ENCODE measurements around the gene PILRA. TPM values are rescaled to one million over a fixed set of nuclear protein-coding genes. Genes with fewer than 3 reads are reported as not detected.

Gene PILRA
- total RNA-seq, 1 experiment from 2014 or later: 3.2 TPM

- H3K4ac ChIP-seq (ENCODE audit: low read depth, low read length): no peak overlapping the region
- H3K27me3 ChIP-seq (ENCODE audit: insufficient read depth, low read length): no peaks in the 10 kb centered on the region
- H3K56ac ChIP-seq (ENCODE audit: insufficient read length, low read depth, low read length): no peak overlapping the region
- H3K4me1 ChIP-seq (ENCODE audit: insufficient read depth, low read length): no peaks in the 10 kb centered on the region; the same call in 1 of the 2 replicates
- no peak overlapping the region for H2BK5ac ChIP-seq (ENCODE audit: insufficient read length, low read length)
- no CpG with 5 or more reads among the region's 7 CpGs for whole genome bisulfite sequencing (ENCODE audit: extremely low coverage, insufficient read length, low lambda C conversion rate)
- H4K8ac ChIP-seq (replicated peaks; ENCODE audit: insufficient read length, low read depth, low read length): no peak overlapping the region
- no peak overlapping the region for H4K91ac ChIP-seq (ENCODE audit: insufficient read length, low read depth, low read length)
- no peak overlapping the region for H2BK120ac ChIP-seq (ENCODE audit: low read depth, low read length, poor library complexity, severe bottlenecking)
- H3K18ac ChIP-seq (ENCODE audit: insufficient read length, low read depth, low read length): no peak overlapping the region
- H3K9me3 Mint-ChIP-seq: no peaks in the 10 kb centered on the region
- peaks cover 42 to 60% of the 10 kb centered on the region in 2 experiments for H3K4me1 Mint-ChIP-seq
- no peaks in the 10 kb centered on the region for H3K79me2 ChIP-seq (ENCODE audit: insufficient read depth, low read length)
- H2AFZ ChIP-seq (ENCODE audit: low read length): no peak overlapping the region
- H2BK20ac ChIP-seq (ENCODE audit: low read depth, low read length, poor library complexity, severe bottlenecking): no peak overlapping the region
- no peak overlapping the region for H3K27ac ChIP-seq (ENCODE audit: insufficient read length, low read depth, low read length)
- H3K4me2 ChIP-seq (ENCODE audit: insufficient read depth, insufficient read length, low read length): no peak overlapping the region
- H3K79me1 ChIP-seq (ENCODE audit: insufficient read depth, low read depth, low read length, poor library complexity, severe bottlenecking): no peaks in the 10 kb centered on the region
- H2BK12ac ChIP-seq (ENCODE audit: insufficient read length, low read depth, low read length): no peak overlapping the region
- H3K36me3 Mint-ChIP-seq (ENCODE audit: insufficient read depth in 1 of 3, low read depth in 3 of 3): peaks cover 7 to 14% (median 10%) of the 10 kb centered on the region in 3 experiments; a peak in 6 of 7 replicates
- no peak overlapping the region for H2AK5ac ChIP-seq (ENCODE audit: insufficient read length, low read length)
- H3K27me3 Mint-ChIP-seq (ENCODE audit: low read depth): no peaks in the 10 kb centered on the region; the same call in 1 of the 2 replicates
- H3K14ac ChIP-seq (ENCODE audit: insufficient read depth, low read length): peak overlapping the region; percentile 44; the same call in 1 of the 2 replicates
- no peak for DNase-seq
- H4K20me1 ChIP-seq (ENCODE audit: control insufficient read depth, insufficient read depth, insufficient read length): no peaks in the 10 kb centered on the region
- H3K9ac ChIP-seq (ENCODE audit: extremely low read depth, insufficient read length, low read length): no peak overlapping the region
- peak overlapping the region in 2 of 3 experiments; percentile 40 to 78; a peak in 2 of 7 replicates for H3K27ac Mint-ChIP-seq
- H3K23me2 ChIP-seq (ENCODE audit: insufficient read length, low read depth, low read length, poor library complexity, severe bottlenecking): no peaks in the 10 kb centered on the region
- no peaks in the 10 kb centered on the region for H3K9me3 ChIP-seq (ENCODE audit: control insufficient read depth, low read depth, low read length)
- H3T11ph ChIP-seq (ENCODE audit: low read length): no peak overlapping the region
- H2BK15ac ChIP-seq (ENCODE audit: low read depth, low read length): no peak overlapping the region
- no peak overlapping the region for H3K4me3 Mint-ChIP-seq
- H3K23ac ChIP-seq (ENCODE audit: insufficient read length, low read depth, low read length): no peak overlapping the region
- no peak overlapping the region for H4K5ac ChIP-seq (ENCODE audit: insufficient read length, low read depth, low read length)
- TF ChIP-seq CTCF (conservative IDR thresholded peaks at IDR 0.05): no peak
Observed at GRCh38 chr7:100371561-100372171, 1.6 kb upstream of the PILRA start.

Measured in H9 (cell line).